Fibroblast of skin of scalp (primary cell): ENCODE measurements around the gene TMEM114. TPM values are rescaled to one million over a fixed set of nuclear protein-coding genes. Genes with fewer than 3 reads are reported as not detected.
A peak's percentile ranks its signal among the peaks of the same experiment; 100 is the strongest.

Experiments
- DNase-seq: peaks from one replicate; pipeline ENCODE4 v3.0.0-alpha.2; 2013
- polyA plus RNA-seq, 2 experiments: library from polyadenylated mRNA; unstranded; fragments of 120-200 nt; gene quantifications; one replicate each; pipeline ENCODE4 v1.2.1, GENCODE V29; 2013; ENCODE audit not compliant: insufficient read length in 2 of 2

TMEM114 gene
- polyA plus RNA-seq (2013, experiment 1 of 2; ENCODE audit: insufficient read length): not detected
- polyA plus RNA-seq (2013, experiment 2 of 2; ENCODE audit: insufficient read length): not detected

DNA sequence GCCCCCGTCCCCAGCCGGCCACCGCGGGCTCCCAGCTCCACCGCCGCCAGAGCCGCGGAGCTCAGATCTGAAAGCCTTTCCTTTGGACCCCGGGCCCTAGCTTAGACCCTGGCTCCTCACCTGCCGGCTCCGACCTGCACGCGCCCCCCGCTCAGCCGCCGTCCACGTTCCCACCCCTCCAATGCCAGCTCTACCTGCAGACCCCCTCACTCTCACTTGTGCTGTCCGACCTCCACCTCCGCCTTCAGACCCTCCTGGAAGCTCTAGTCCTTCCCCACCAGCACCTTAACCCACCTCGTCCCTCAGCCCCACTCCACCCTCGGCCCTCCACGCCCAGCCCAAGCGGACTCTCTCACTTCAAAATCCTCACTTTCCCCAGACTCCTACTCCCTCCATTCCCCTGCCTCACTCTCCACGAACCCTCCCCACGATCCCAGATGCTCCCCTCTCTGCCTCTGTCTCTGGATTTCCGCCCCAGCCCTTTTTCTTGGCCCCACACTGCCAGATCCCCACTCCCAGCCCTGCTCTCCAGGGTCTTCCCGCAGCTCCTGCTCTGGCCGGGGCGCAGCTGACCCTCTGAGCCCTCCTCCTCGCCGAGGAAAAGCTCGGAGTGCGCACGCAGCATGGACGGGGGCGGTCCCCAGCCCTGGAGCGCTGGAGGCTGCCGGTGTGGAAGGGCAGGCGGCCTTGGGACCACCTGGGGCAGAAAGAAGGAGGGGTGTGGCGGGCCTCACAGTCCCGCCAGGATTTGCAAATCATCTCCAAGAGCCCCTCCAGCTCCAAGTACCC is at the start of gene TMEM114:
Gene TMEM114, minus strand, starts transcription at position 612 of the 789 bp plus-strand sequence. CDS start 673 bp downstream, outside the sequence.
- no peak for DNase-seq

GRCh38 chr16:8639694-8640093 is 49.4 kb upstream of the TMEM114 start:
- no peak for DNase-seq

GRCh38 chr16:8634991-8635736 is 44.9 kb upstream of the TMEM114 start:
- peak; percentile 41 for DNase-seq

DNA sequence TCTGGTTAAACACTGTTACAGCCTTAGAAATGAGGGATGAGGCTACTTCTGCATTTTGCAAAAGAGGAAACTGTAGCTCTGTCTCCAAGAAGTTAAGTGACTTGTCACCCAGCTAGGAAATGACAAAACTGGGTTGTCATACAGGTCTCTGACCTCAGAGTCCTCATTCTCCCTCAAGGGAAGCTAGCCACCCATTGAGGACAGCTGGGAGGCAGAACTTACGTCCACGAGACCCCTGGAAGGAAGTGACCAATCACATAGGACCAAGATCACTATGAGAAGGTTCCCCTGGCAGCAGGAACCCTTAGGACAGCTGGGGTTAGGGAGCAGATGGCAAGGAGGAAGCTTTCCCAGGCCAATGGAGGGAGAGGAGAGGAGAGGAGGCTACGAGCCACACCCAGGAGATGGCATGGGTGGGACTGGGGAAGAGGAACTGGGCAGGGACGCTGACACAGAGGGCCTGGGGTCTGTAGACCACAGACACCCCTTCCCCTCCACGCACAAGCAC is 42.4 kb upstream of the TMEM114 start:
- DNase-seq: no peak

GRCh38 chr16:8631818-8632465 is 41.6 kb upstream of the TMEM114 start:
- DNase-seq: no peak

- DNase-seq: no peak
Observed at GRCh38 chr16:8631373-8631772, 41.1 kb upstream of the TMEM114 start.

DNA sequence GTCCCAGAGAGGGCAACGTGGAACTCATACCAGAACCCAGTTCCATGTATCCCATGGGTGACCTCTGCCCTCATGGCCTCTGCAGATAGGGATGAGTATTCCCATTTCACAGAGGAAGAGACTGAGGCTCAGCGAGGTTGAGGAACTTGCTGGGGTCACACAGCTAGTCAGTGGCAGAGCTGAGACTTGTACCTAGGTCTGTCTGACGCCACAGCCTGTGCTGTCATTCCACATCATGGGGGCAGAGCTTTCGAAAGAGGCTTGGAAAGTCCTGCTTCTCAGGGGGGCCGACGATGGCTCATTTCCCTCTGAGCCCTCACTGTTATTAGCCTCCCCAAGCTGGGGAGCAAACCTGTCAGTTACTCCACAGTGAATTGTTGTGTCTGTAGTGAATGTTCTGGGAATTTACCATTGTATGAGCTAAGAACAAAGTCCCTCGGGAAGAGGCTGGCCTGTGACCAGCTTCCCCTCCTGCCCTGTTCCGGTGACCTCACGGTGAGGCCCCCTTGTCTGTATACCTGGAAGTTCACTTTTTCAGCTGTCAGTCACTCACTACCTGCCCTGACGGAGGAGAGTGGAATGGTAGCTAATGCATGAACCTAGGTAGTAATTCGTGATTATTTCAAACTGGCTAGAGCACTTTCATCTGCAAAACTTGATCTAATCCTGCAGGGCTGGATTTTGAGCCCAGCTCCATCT is 40.1 kb upstream of the TMEM114 start:
- DNase-seq: no peak

DNA sequence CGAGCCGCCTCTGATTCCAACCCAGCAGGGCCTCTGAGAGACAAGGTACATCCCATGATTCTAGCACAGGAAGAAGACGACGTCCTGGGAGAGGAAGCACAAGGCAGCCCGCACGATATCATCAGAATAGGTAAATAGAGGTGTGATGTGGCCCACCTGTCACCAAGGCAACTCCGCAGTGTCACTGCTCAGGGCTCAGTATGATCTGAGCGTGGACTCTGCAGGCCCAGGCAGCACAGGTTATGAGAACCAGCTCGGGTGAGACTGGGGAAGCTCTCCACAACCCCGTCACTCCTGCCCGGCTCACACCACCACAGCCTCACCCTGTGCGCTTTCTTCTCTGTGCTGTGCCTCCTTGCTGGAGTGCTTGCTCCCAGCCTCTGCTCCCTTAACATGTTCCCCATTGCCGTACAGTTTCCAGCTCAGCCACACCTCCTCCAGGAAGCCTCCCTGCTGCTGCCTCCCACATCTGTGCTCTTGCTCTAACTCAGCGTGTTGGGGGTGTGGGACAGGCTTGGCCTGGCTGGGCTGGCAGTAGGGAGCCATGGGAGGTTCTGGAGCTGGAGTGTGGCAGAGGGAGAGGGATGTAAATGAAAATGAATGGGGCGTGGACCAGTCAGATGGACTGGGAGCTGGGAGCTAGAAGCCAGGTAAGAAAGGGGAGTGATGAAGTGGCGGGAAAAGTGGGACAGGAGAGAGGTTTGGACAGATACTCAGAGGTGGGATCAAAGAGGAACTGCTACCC is 38.8 kb upstream of the TMEM114 start:
- DNase-seq: no peak

- no peak for DNase-seq
Observed at GRCh38 chr16:8627456-8627855, 37.1 kb upstream of the TMEM114 start.

DNA sequence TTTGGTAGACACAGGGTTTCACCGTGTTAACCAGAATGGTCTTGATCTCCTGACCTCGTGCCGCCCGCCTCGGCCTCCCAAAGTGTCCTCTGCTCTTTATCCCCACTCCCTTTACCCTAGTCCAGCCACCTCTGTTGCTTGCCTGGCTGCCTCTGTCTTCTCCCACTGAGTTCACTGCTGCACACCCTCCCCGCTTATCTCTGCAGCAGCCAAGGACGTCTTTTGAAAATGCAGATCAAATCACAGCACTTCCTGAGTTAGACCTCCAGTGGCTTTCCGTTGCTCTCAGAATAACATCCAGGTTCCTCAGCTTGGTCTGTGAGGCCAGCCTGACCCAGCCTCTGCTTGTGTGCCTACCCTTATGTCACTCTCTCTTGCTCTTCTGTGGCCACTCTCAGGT is 36.6 kb upstream of the TMEM114 start:
- DNase-seq: no peak

GRCh38 chr16:8625491-8626087 is 35.3 kb upstream of the TMEM114 start:
- no peak for DNase-seq

- DNase-seq: no peak
Observed at GRCh38 chr16:8623634-8624033, 33.3 kb upstream of the TMEM114 start.

DNA sequence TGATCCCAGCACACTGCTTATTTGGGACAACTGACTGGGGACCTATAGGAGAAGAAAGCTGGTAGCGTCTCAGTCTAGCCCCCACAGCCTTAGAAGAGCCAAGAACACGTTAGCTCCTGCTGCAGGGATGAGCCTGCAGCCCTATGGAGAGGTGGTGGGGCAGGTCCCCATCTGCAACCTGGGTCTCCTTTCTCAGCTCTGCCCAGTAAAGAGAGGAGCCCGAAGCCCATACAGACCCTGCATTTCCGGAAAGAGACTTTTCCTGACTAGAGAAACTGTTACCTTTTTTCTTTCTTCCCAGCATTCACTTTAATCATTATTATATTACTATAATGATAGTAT is 32.0 kb upstream of the TMEM114 start:
- no peak for DNase-seq

DNA sequence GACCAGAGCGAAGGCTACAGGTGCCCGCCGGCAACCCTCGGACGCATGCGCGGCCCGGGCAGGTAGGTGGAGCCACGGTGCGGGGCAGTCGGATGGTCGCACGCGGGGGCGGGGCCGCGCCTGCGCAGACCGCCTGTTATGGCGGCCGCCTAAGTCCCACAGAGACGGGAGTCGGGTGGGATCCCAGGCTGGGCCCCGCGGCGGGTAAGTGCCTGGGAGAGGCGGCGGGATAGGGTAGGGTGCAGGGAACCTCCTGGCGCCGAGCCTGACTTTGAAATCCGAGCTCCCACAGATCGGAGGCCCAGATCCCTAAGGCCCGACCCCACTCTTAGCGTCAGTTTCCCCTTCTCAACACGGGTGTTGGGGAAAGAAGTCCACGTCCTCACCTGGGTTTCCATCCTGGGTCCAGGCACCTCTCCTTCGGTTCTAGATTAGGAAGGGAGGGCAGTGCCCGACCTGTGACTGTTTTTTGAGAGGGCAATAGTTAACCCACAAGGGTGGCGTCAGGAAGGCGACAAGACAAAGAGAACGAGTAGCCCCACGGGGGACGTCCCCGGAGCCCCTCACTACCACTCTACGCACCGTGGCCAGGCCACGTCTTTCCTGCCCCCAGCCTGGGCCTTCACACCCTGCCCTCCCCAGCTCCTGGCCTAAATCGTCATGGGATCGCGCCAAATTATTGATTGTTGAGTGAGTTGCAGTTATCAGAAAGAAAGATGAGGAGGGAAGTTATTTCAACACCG is 31.4 kb upstream of the TMEM114 start, which contains the start of gene METTL22:
Gene METTL22, plus strand, starts transcription at position 127 of the 743 bp plus-strand sequence. CDS start 3,968 bp downstream, outside the sequence.
- peak; percentile 86 for DNase-seq

- no peak for DNase-seq
Observed at GRCh38 chr16:8621222-8621571, 30.9 kb upstream of the TMEM114 start.

DNA sequence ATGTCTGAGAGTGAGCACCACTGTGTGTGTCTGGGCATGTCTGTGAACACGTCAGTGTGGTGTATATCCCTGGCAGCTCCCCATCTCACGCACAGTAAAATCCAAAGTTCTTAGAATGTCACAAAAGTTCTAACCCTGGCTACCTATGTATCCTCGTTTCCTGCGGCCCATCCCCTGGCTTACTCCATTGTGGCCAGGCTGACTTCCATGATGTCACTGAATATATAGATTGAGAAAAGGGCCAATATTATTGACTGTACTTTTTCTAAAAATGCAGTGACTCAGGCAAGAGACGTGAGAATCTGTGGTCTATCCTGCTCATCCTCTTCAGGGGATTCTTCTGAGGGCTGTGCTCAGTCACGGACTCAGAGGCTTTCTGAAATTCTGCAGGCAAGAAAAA is 30.2 kb upstream of the TMEM114 start:
- no peak for DNase-seq

DNA sequence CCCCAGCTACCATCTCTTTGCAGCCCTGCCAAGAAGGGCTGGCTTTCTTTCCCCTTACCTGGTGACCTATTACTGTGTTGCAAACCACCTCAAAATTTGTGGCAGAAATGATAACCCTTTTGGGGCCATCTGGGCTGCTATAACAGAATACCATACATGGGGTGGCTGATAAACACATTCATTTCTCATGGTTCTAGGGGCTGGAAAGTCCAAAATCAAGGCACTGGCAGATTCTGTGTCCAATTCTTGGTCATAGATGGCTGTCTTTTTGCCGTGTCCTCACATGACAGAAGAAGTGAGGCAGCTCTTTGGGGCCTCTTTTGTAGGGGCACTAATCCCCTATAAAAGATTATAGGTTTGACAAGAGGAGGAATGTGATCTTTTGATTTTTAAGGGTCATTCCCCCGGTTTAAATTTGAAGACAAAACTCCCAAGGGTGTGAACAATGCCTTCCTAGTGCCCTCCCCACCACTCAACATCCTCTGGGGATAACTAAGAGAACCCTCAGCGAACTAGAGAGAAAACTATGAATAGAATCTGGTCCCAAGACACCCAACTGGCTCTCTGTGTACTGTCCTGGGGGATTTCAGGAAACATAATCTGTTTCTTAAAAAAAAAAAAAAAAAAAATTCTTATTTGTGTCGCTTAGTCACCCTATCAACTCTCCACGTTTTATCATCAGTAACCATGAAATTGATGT is 29.5 kb upstream of the TMEM114 start:
- DNase-seq: no peak

- no peak for DNase-seq
Observed at GRCh38 chr16:8614435-8615029, 24.2 kb upstream of the TMEM114 start.

DNA sequence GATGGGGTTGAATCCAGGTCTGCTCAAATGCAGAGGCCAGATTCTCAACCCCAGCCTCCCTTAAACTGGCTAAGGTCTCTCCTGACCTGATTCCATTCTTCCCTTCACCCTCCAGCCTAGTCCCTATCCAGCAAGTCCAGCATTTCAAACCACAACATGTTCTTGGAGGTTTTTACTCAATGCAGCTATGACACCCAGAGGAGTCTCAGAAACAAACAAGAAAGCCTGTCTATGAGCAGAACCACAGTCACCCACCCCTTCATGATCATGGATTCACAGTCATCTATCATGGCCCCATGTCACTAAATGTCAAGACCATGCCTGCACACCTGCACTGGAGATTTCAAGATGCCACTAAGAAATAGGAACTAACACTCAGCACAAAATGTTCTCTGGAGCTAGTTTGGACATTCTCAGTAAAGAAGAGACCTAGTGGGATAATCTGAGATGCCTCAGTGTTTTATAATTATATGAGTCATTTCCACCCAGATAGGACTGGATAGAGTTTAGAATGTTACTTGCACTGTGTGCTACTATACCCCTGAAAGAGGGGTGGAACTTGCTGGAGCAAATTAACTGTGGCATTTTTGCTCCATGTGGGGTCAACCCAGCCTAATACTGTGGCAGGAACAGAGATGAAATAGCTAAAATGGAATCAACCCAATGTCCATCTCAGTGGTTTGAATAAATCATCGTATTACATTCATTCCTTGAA is 21.7 kb upstream of the TMEM114 start:
- DNase-seq: peak; percentile 53
